Smooth muscle cell (in vitro differentiated cells): ENCODE data around the gene PRICKLE3. TPM values are rescaled to one million over a fixed set of nuclear protein-coding genes. Genes with fewer than 3 reads are reported as not detected.

ENCODE experiments used
- DNase-seq: peaks from one replicate; lab custom pipeline; 2025; ENCODE audit not compliant: unreplicated experiment; lab: John Stamatoyannopoulos, UW
- H2AFZ ChIP-seq: fragments of 200-600 bp; sonication (generic); 2 replicates; pipeline ENCODE4 v1.6.0; 2016; ENCODE audit warnings: antibody characterized with exemption, low read depth, mild to moderate bottlenecking
- H3F3A ChIP-seq: fragments of 200-600 bp; sonication (generic); 2 replicates; pipeline ENCODE4 v1.6.0; 2017; ENCODE audit warnings: antibody characterized with exemption, low read depth
- H3K27ac ChIP-seq: fragments of 200-600 bp; sonication (generic); 2 replicates; pipeline ENCODE4 v1.5.1; 2016; ENCODE audit warnings: low read depth, mild to moderate bottlenecking
- H3K27me3 ChIP-seq: fragments of 200-600 bp; sonication (generic); 2 replicates; pipeline ENCODE4 v1.6.1; 2016; ENCODE audit warnings: low read depth, mild to moderate bottlenecking
- H3K36me3 ChIP-seq: fragments of 200-600 bp; sonication (generic); 2 replicates; pipeline ENCODE4 v1.5.1; 2016; ENCODE audit warnings: low read depth
- H3K4me1 ChIP-seq: fragments of 200-600 bp; sonication (generic); 2 replicates; pipeline ENCODE4 v1.5.1; 2016; ENCODE audit warnings: low read depth
- H3K4me2 ChIP-seq: fragments of 200-600 bp; sonication (generic); 2 replicates; pipeline ENCODE4 v1.6.0; 2016; ENCODE audit warnings: mild to moderate bottlenecking
- H3K4me3 ChIP-seq: fragments of 200-600 bp; sonication (generic); 2 replicates; pipeline ENCODE4 v1.5.1; 2016; ENCODE audit warnings: mild to moderate bottlenecking
- H3K79me2 ChIP-seq: fragments of 200-600 bp; sonication (generic); 2 replicates; pipeline ENCODE4 v1.6.0; 2016; ENCODE audit warnings: low read depth, mild to moderate bottlenecking
- H3K9ac ChIP-seq: fragments of 200-600 bp; sonication (generic); 2 replicates; pipeline ENCODE4 v1.6.0; 2016; ENCODE audit warnings: low read depth
- H3K9me3 ChIP-seq: fragments of 200-600 bp; sonication (generic); replicated peaks from 2 replicates; pipeline ENCODE4 v1.5.1; 2016; ENCODE audit warnings: low read depth
- H4K20me1 ChIP-seq: fragments of 200-600 bp; sonication (generic); 2 replicates; pipeline ENCODE4 v1.6.0; 2016; ENCODE audit warnings: low read depth
- WGBS: methylation state at CpG from one replicate; pipeline ENCODE4 v1.1.7; 2016; ENCODE audit warnings: low lambda C conversion rate; 5-methylcytosine and 5-hydroxymethylcytosine counted together
- polyA plus RNA-seq: library from polyadenylated mRNA; unstranded; fragments of >200 nt; fragmentation: Nextera tagmentation; extraction: Ambion mirVana; gene quantifications from 2 replicates; pipeline ENCODE4 v1.2.1, GENCODE V29; 2016
- total RNA-seq: library from RNA; depleted of rRNA; stranded (reverse); fragments of >200 nt; gene quantifications from 2 replicates; pipeline ENCODE4 v1.2.3, GENCODE V29; 2014
- TF ChIP-seq, protein P1 (sequence below): fragments of 200-600 bp; sonication (generic); IDR thresholded peaks from 2 replicates; pipeline ENCODE4 v1.5.1; 2017; ENCODE audit warnings: borderline replicate concordance, mild to moderate bottlenecking, antibody characterized with exemption; ENCODE audit not compliant: insufficient read depth, poor library complexity, severe bottlenecking

The PRICKLE3 gene
- total and polyA plus RNA-seq, 2 experiments from 2014 or later, result 11.3 to 11.5 TPM

DNA sequence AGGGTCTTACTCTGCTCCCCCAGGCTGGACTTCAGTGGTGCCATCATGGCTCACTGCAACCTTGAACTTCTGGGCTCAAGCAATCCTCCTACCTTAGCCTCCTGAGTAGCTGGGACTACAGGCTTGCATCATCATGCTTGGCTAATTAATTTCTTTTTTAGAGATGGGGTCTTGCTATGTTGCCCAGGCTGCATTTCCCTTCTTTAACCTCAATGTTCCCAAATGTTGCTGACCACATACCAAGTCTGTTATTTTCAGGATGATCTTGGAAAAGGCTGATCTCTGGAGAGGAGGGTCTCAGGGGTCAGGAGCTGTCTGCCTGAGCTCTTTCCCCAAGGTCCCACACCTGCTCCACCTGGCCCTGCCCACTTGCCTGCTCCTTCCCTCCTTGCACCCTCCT lies 33.9 kb upstream of the PRICKLE3 start:
- H4K20me1 ChIP-seq, result no peaks in the 10 kb centered on the region
- H3K4me2 ChIP-seq, result no peak overlapping the region
- H3K9me3 ChIP-seq, result no peaks in the 10 kb centered on the region
- TF ChIP-seq, protein P1, sequence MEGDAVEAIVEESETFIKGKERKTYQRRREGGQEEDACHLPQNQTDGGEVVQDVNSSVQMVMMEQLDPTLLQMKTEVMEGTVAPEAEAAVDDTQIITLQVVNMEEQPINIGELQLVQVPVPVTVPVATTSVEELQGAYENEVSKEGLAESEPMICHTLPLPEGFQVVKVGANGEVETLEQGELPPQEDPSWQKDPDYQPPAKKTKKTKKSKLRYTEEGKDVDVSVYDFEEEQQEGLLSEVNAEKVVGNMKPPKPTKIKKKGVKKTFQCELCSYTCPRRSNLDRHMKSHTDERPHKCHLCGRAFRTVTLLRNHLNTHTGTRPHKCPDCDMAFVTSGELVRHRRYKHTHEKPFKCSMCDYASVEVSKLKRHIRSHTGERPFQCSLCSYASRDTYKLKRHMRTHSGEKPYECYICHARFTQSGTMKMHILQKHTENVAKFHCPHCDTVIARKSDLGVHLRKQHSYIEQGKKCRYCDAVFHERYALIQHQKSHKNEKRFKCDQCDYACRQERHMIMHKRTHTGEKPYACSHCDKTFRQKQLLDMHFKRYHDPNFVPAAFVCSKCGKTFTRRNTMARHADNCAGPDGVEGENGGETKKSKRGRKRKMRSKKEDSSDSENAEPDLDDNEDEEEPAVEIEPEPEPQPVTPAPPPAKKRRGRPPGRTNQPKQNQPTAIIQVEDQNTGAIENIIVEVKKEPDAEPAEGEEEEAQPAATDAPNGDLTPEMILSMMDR, result no peak
- no peak overlapping the region for H3K4me3 ChIP-seq
- H3K4me1 ChIP-seq, result no peaks in the 10 kb centered on the region
- no peaks in the 10 kb centered on the region for H3K79me2 ChIP-seq
- H2AFZ ChIP-seq, result no peak overlapping the region
- H3K36me3 ChIP-seq, result no peaks in the 10 kb centered on the region
- H3K27ac ChIP-seq, result no peak overlapping the region
- no peak for DNase-seq
- H3F3A ChIP-seq, result no peaks in the 10 kb centered on the region
- H3K9ac ChIP-seq, result no peak overlapping the region
- no peaks in the 10 kb centered on the region for H3K27me3 ChIP-seq

DNA sequence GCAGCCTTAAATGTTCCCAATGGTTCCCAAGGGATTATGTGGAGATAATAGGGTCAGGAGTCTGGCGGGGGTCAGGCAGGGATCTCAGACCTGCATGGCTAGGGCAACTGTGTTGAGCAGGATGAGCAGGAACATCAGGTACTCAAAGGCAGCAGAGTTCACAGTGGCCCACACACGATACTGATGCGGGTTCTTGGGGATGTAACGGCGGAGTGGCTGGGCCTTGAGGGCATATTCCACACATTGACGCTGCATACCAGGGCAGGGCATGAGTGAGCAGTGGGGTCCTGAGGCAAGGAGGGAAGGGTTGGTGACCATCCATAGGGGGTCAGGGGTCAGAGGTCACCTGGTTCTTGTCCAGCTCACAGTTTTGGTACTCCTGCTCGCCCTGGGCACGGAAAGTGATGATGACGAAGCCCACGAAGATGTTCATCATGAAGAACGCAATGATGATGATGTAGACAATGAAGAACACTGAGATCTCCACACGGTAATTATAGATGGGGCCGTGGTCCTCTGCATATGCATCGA lies 28.9 kb upstream of the PRICKLE3 start:
- Histone ChIP-seq H3K4me2 (no peak overlapping the region), H3K27me3 (no peaks in the 10 kb centered on the region), H3K4me3 (no peak overlapping the region), H3K36me3 (no peaks in the 10 kb centered on the region), H3K79me2 (no peaks in the 10 kb centered on the region), H4K20me1 (no peaks in the 10 kb centered on the region), H3K9me3 (no peaks in the 10 kb centered on the region), H3K4me1 (no peaks in the 10 kb centered on the region), H3K9ac (no peak overlapping the region), H3F3A (no peaks in the 10 kb centered on the region), H2AFZ (no peak overlapping the region), H3K27ac (no peak overlapping the region)
- TF ChIP-seq, protein P1, result no peak
- DNase-seq, result no peak
- WGBS, result 82% methylated on average over 14 of the region's 14 CpGs

DNA sequence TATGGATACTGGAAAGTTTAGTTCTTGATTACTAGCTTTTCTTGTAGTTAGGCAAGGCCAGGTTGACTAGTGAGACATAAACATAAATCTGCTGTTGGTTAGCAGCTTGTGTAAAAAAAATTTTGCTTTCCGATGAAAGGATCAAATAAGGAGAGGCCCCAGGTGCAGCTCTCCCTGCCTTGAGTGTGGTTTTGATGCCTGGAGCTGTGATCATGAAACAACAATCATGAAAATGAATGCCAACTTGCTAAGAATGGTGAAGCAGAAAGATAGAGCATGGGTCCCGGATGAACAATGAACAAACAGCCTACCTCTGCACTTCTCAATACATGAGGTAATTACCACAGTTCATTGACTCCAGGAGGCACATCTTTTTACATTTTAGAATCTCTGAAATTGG lies 28.2 kb upstream of the PRICKLE3 start:
- Histone ChIP-seq H3K27ac (no peak overlapping the region), H3K4me3 (no peak overlapping the region), H3K27me3 (no peaks in the 10 kb centered on the region), H4K20me1 (no peaks in the 10 kb centered on the region), H3K79me2 (no peaks in the 10 kb centered on the region), H3K9me3 (no peaks in the 10 kb centered on the region), H3K9ac (no peak overlapping the region), H3K4me1 (no peaks in the 10 kb centered on the region), H3K4me2 (no peak overlapping the region), H2AFZ (no peak overlapping the region), H3K36me3 (no peaks in the 10 kb centered on the region), H3F3A (no peaks in the 10 kb centered on the region)
- TF ChIP-seq, protein P1, result no peak
- 65% methylated on average over 2 of the region's 2 CpGs for WGBS
- no peak for DNase-seq

DNA sequence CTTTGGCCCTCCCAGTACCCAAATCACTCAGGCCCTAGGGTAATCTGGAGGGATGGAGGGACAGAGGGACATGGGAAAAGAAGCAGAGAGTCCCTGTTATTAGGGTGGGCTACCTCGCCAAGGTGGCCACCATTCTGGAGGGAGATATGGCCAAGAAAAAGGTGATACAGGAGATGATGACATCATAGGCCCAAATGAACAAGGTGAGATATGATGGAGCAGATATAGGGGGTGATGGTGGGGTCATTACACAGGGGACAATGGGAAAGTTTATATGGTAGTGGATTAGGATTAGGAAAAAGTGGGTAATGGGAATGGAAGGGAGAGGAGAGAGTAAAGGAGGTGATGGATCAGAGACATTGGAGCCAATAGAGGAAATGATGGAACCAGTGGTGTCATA lies 26.7 kb upstream of the PRICKLE3 start:
- H2AFZ ChIP-seq, result no peak overlapping the region
- H3K9me3 ChIP-seq, result no peaks in the 10 kb centered on the region
- 50% methylated on average over 1 of the region's 1 CpG for WGBS
- H3K79me2 ChIP-seq, result no peaks in the 10 kb centered on the region
- H3K27ac ChIP-seq, result no peak overlapping the region
- DNase-seq, result no peak
- H3K4me2 ChIP-seq, result no peak overlapping the region
- H3F3A ChIP-seq, result no peaks in the 10 kb centered on the region
- no peak overlapping the region for H3K4me3 ChIP-seq
- TF ChIP-seq, protein P1, result no peak
- no peaks in the 10 kb centered on the region for H3K27me3 ChIP-seq
- no peaks in the 10 kb centered on the region for H4K20me1 ChIP-seq
- H3K9ac ChIP-seq, result no peak overlapping the region
- no peaks in the 10 kb centered on the region for H3K36me3 ChIP-seq
- no peaks in the 10 kb centered on the region for H3K4me1 ChIP-seq
